H9 (cell line): ENCODE measurements around the gene HMCN1. TPM values are rescaled to one million over a fixed set of nuclear protein-coding genes. Genes with fewer than 3 reads are reported as not detected.

ENCODE experiments used
- DNase-seq: peaks from one replicate; pipeline ENCODE4 v3.0.0-alpha.2; 2017
- H2AFZ ChIP-seq: one replicate; pipeline ENCODE4 v1.6.1; 2013; ENCODE audit warnings: mild to moderate bottlenecking, low read length, control low read depth, moderate library complexity
- H2AK5ac ChIP-seq: 2 replicates; pipeline ENCODE4 v1.6.1; 2013; ENCODE audit warnings: low read length, control low read depth, mixed read lengths; ENCODE audit not compliant: insufficient read length
- H2BK120ac ChIP-seq: one replicate; pipeline ENCODE4 v1.6.1; 2013; ENCODE audit warnings: low read depth, mild to moderate bottlenecking, low read length, control low read depth, inconsistent platforms; ENCODE audit not compliant: poor library complexity, severe bottlenecking
- H2BK12ac ChIP-seq: 2 replicates; pipeline ENCODE4 v1.6.1; 2013; ENCODE audit warnings: low read length, control low read depth, mixed read lengths, low read depth; ENCODE audit not compliant: insufficient read length
- H2BK15ac ChIP-seq: 2 replicates; pipeline ENCODE4 v1.6.1; 2013; ENCODE audit warnings: low read depth, low read length, control low read depth
- H2BK20ac ChIP-seq: one replicate; pipeline ENCODE4 v1.6.1; 2013; ENCODE audit warnings: low read depth, mild to moderate bottlenecking, low read length, control low read depth, inconsistent platforms; ENCODE audit not compliant: poor library complexity, severe bottlenecking
- H2BK5ac ChIP-seq: 2 replicates; pipeline ENCODE4 v1.6.1; 2013; ENCODE audit warnings: low read length, control low read depth, mixed read lengths; ENCODE audit not compliant: insufficient read length
- H3K14ac ChIP-seq: 2 replicates; pipeline ENCODE4 v1.6.1; 2013; ENCODE audit warnings: low read length, control low read depth; ENCODE audit not compliant: insufficient read depth
- H3K18ac ChIP-seq: 2 replicates; pipeline ENCODE4 v1.6.1; 2013; ENCODE audit warnings: low read depth, mild to moderate bottlenecking, mixed read lengths, low read length, control low read depth; ENCODE audit not compliant: insufficient read length
- H3K23ac ChIP-seq: 2 replicates; pipeline ENCODE4 v1.6.1; 2013; ENCODE audit warnings: low read length, control low read depth, mixed read lengths, low read depth; ENCODE audit not compliant: insufficient read length
- H3K23me2 ChIP-seq: 2 replicates; pipeline ENCODE4 v1.6.1; 2013; ENCODE audit warnings: low read depth, mild to moderate bottlenecking, mixed read lengths, low read length, control low read depth; ENCODE audit not compliant: insufficient read length, poor library complexity, severe bottlenecking
- H3K27ac ChIP-seq: 2 replicates; pipeline ENCODE4 v1.5.1; 2013; ENCODE audit warnings: low read length, control low read depth, mixed read lengths, low read depth; ENCODE audit not compliant: insufficient read length
- H3K27me3 ChIP-seq: 2 replicates; pipeline ENCODE4 v1.6.1; 2013; ENCODE audit warnings: low read length, control low read depth, inconsistent platforms; ENCODE audit not compliant: insufficient read depth
- H3K4ac ChIP-seq: 2 replicates; pipeline ENCODE4 v1.6.1; 2013; ENCODE audit warnings: low read depth, mild to moderate bottlenecking, control low read depth, inconsistent platforms, low read length, moderate library complexity
- H3K4me1 ChIP-seq: 2 replicates; pipeline ENCODE4 v1.6.1; 2013; ENCODE audit warnings: low read length, control low read depth, inconsistent platforms; ENCODE audit not compliant: insufficient read depth
- H3K4me2 ChIP-seq: 2 replicates; pipeline ENCODE4 v1.6.1; 2013; ENCODE audit warnings: low read length, control low read depth, mixed read lengths; ENCODE audit not compliant: insufficient read length, insufficient read depth
- H3K56ac ChIP-seq: 2 replicates; pipeline ENCODE4 v1.6.1; 2013; ENCODE audit warnings: low read depth, mild to moderate bottlenecking, mixed read lengths, low read length, control low read depth; ENCODE audit not compliant: insufficient read length
- H3K79me1 ChIP-seq: 2 replicates; pipeline ENCODE4 v1.6.1; 2013; ENCODE audit warnings: low read depth, mild to moderate bottlenecking, moderate library complexity, low read length, control low read depth, inconsistent platforms; ENCODE audit not compliant: insufficient read depth, poor library complexity, severe bottlenecking
- H3K79me2 ChIP-seq: 2 replicates; pipeline ENCODE4 v1.6.1; 2013; ENCODE audit warnings: low read length, control low read depth, inconsistent platforms; ENCODE audit not compliant: insufficient read depth
- H3K9ac ChIP-seq: 2 replicates; pipeline ENCODE4 v1.6.1; 2013; ENCODE audit warnings: low read length, control low read depth, mixed read lengths; ENCODE audit not compliant: insufficient read length; ENCODE audit errors: extremely low read depth
- H3K9me3 ChIP-seq: one replicate; pipeline ENCODE4 v1.6.1; 2013; ENCODE audit warnings: low read depth, low read length, inconsistent platforms; ENCODE audit not compliant: control insufficient read depth
- H3T11ph ChIP-seq: one replicate; pipeline ENCODE4 v1.6.1; 2013; ENCODE audit warnings: mild to moderate bottlenecking, low read length, control low read depth, inconsistent platforms
- H4K20me1 ChIP-seq: one replicate; pipeline ENCODE4 v1.6.1; 2013; ENCODE audit not compliant: control insufficient read depth, insufficient read length, insufficient read depth
- H4K5ac ChIP-seq: 2 replicates; pipeline ENCODE4 v1.6.1; 2013; ENCODE audit warnings: low read depth, mild to moderate bottlenecking, mixed read lengths, low read length, control low read depth; ENCODE audit not compliant: insufficient read length
- H4K8ac ChIP-seq: replicated peaks from 2 replicates; pipeline ENCODE4 v1.6.1; 2013; ENCODE audit warnings: low read length, control low read depth, mixed read lengths, low read depth; ENCODE audit not compliant: insufficient read length
- H4K91ac ChIP-seq: 2 replicates; pipeline ENCODE4 v1.6.1; 2013; ENCODE audit warnings: low read depth, mild to moderate bottlenecking, moderate library complexity, mixed read lengths, low read length, control low read depth; ENCODE audit not compliant: insufficient read length
- H3K27ac Mint-ChIP-seq, 3 experiments: 2 replicates in 2 of 3; 3 replicates in 1 of 3; pipeline ENCODE4 v1.8.0; 2020 to 2021; ENCODE audit warnings: mixed read lengths in 3 of 3, mild to moderate bottlenecking in 1 of 3, moderate library complexity in 1 of 3
- H3K27me3 Mint-ChIP-seq: 2 replicates; pipeline ENCODE4 v1.8.0; 2021; ENCODE audit warnings: low read depth, mild to moderate bottlenecking, moderate library complexity, mixed read lengths
- H3K36me3 Mint-ChIP-seq, 3 experiments: 2 replicates in 2 of 3; 3 replicates in 1 of 3; pipeline ENCODE4 v1.8.0; 2020 to 2021; ENCODE audit warnings: low read depth in 3 of 3, mixed read lengths in 3 of 3; ENCODE audit not compliant: insufficient read depth in 1 of 3
- H3K4me1 Mint-ChIP-seq, 2 experiments: 2 replicates each; pipeline ENCODE4 v1.8.0; 2020; ENCODE audit warnings: mixed read lengths in 2 of 2
- H3K4me3 Mint-ChIP-seq, 2 experiments: 2 replicates in 1 of 2; 3 replicates in 1 of 2; pipeline ENCODE4 v1.8.0; 2020 to 2021; ENCODE audit warnings: mild to moderate bottlenecking in 2 of 2, mixed read lengths in 2 of 2, moderate library complexity in 1 of 2
- H3K9me3 Mint-ChIP-seq, 2 experiments: 2 replicates in 1 of 2; 3 replicates in 1 of 2; pipeline ENCODE4 v1.8.0; 2020; ENCODE audit warnings: mild to moderate bottlenecking in 2 of 2, mixed read lengths in 2 of 2, moderate library complexity in 1 of 2
- CTCF ChIP-seq: fragments of 200-600 bp; sonication (generic); conservative IDR thresholded peaks from 3 replicates; pipeline ENCODE4 v1.8.0; 2021; ENCODE audit warnings: antibody characterized with exemption, mild to moderate bottlenecking
- WGBS: extraction: QIAGEN DNeasy Blood & Tissue Kit; methylation state at CpG from one replicate; pipeline ENCODE4 v1.1.7; 2013; ENCODE audit warnings: missing lambda C conversion rate, low lambda C conversion rate, mixed read lengths; ENCODE audit not compliant: insufficient read length; ENCODE audit errors: extremely low coverage; 5-methylcytosine and 5-hydroxymethylcytosine counted together
- total RNA-seq: library from RNA; stranded (reverse); gene quantifications from 2 replicates; pipeline ENCODE4 v1.2.1, GENCODE V29; 2021

Gene HMCN1
- total RNA-seq, 1 experiment from 2014 or later, result 3.3 TPM

GRCh38 chr1:185987611-185988321 is 253.6 kb downstream of the HMCN1 start:
- Mint-ChIP-seq H3K36me3 (no peaks in the 10 kb centered on the region), H3K27ac (peak overlapping the region in 2 of 3 experiments; percentile 36 to 66; a peak in 3 of 7 replicates), H3K9me3 (no peaks in the 10 kb centered on the region), H3K27me3 (no peaks in the 10 kb centered on the region), H3K4me1 (0 out of 4 replicates have a peak, but pooled peaks cover 0 to 3% of the 10 kb centered on the region in 2 experiments), H3K4me3 (no peak overlapping the region)
- Histone ChIP-seq H4K20me1 (no peaks in the 10 kb centered on the region), H3K9me3 (no peaks in the 10 kb centered on the region), H3K79me1 (no peaks in the 10 kb centered on the region), H3K27ac (no peak overlapping the region), H3K18ac (no peak overlapping the region), H2AFZ (no peak overlapping the region), H2BK15ac (no peak overlapping the region), H4K8ac (no peak overlapping the region), H2BK5ac (no peak overlapping the region), H3K4me2 (no peak overlapping the region), H3K14ac (no peak overlapping the region), H2BK12ac (no peak overlapping the region), H3K56ac (no peak overlapping the region), H2BK20ac (no peak overlapping the region), H3K4ac (no peak overlapping the region), H3T11ph (no peak overlapping the region), H2AK5ac (no peak overlapping the region), H3K23ac (no peak overlapping the region), H4K5ac (no peak overlapping the region), H3K9ac (no peak overlapping the region), H3K23me2 (no peaks in the 10 kb centered on the region), H2BK120ac (no peak overlapping the region), H4K91ac (no peak overlapping the region), H3K79me2 (no peaks in the 10 kb centered on the region), H3K27me3 (no peaks in the 10 kb centered on the region), H3K4me1 (no peaks in the 10 kb centered on the region)
- WGBS, result no CpG with 5 or more reads among the region's 7 CpGs
- no peak for DNase-seq
- TF ChIP-seq CTCF, result no peak
